Osteocyte (in vitro differentiated cells): ENCODE results near the gene PEX5L. TPM values are rescaled to one million over a fixed set of nuclear protein-coding genes. Genes with fewer than 3 reads are reported as not detected.

Experiments
- DNase-seq: peaks from one replicate; pipeline ENCODE4 v3.0.0; 2021; ENCODE audit warnings: mixed read lengths; ENCODE audit not compliant: unreplicated experiment; ENCODE audit errors: extremely low spot score
- H3K27ac Mint-ChIP-seq: one replicate; pipeline ENCODE4 v1.8.0; 2021; ENCODE audit warnings: mild to moderate bottlenecking, mixed read lengths; ENCODE audit not compliant: unreplicated experiment
- H3K27me3 Mint-ChIP-seq: one replicate; pipeline ENCODE4 v1.8.0; 2021; ENCODE audit warnings: mixed read lengths; ENCODE audit not compliant: unreplicated experiment
- H3K36me3 Mint-ChIP-seq: one replicate; pipeline ENCODE4 v1.8.0; 2021; ENCODE audit warnings: mixed read lengths; ENCODE audit not compliant: unreplicated experiment
- H3K4me1 Mint-ChIP-seq: one replicate; pipeline ENCODE4 v1.8.0; 2021; ENCODE audit warnings: mixed read lengths; ENCODE audit not compliant: unreplicated experiment
- H3K4me3 Mint-ChIP-seq: one replicate; pipeline ENCODE4 v1.8.0; 2021; ENCODE audit warnings: mild to moderate bottlenecking, moderate library complexity, mixed read lengths; ENCODE audit not compliant: unreplicated experiment
- H3K9me3 Mint-ChIP-seq: one replicate; pipeline ENCODE4 v1.8.0; 2021; ENCODE audit warnings: mixed read lengths; ENCODE audit not compliant: unreplicated experiment
- CTCF ChIP-seq: fragments of 200-600 bp; sonication (generic); IDR thresholded peaks from 2 replicates; pipeline ENCODE4 v1.5.0; 2021; ENCODE audit warnings: antibody characterized with exemption, mild to moderate bottlenecking, moderate library complexity
- total RNA-seq: library from RNA; stranded (reverse); gene quantifications from 2 replicates; pipeline ENCODE4 v1.2.1, GENCODE V29; 2021

Gene PEX5L
- total RNA-seq, 1 donor from 2014 or later: not detected

GRCh38 chr3:179955809-179956208 is 80.9 kb downstream of the PEX5L start:
- no peaks in the 10 kb centered on the region for H3K9me3 Mint-ChIP-seq
- H3K27me3 Mint-ChIP-seq: peaks cover 5% of the 10 kb centered on the region
- no peaks in the 10 kb centered on the region for H3K36me3 Mint-ChIP-seq
- no peak for DNase-seq
- H3K4me3 Mint-ChIP-seq: no peak overlapping the region
- no peak overlapping the region for H3K27ac Mint-ChIP-seq
- H3K4me1 Mint-ChIP-seq: no peaks in the 10 kb centered on the region
- no peak for TF ChIP-seq CTCF

GRCh38 chr3:179955286-179955685 is 81.5 kb downstream of the PEX5L start:
- Mint-ChIP-seq H3K4me3 (no peak overlapping the region), H3K9me3 (no peaks in the 10 kb centered on the region), H3K4me1 (no peaks in the 10 kb centered on the region), H3K36me3 (no peaks in the 10 kb centered on the region), H3K27me3 (peaks cover 8% of the 10 kb centered on the region), H3K27ac (no peak overlapping the region)
- DNase-seq: no peak
- TF ChIP-seq CTCF: no peak

- Mint-ChIP-seq H3K4me1 (no peaks in the 10 kb centered on the region), H3K4me3 (no peak overlapping the region), H3K27me3 (peaks cover 8% of the 10 kb centered on the region), H3K9me3 (no peaks in the 10 kb centered on the region), H3K36me3 (no peaks in the 10 kb centered on the region), H3K27ac (no peak overlapping the region)
- DNase-seq: no peak
- TF ChIP-seq CTCF: no peak
These were observed 82.5 kb downstream of the PEX5L start for GRCh38 chr3:179953993-179954870.

- no peak for TF ChIP-seq CTCF
- peaks cover 12% of the 10 kb centered on the region for H3K27me3 Mint-ChIP-seq
- no peak for DNase-seq
These were observed 85.9 kb downstream of the PEX5L start for GRCh38 chr3:179950840-179951239.

GRCh38 chr3:179949869-179950268 is 86.9 kb downstream of the PEX5L start:
- Mint-ChIP-seq H3K27me3 (peaks cover 12% of the 10 kb centered on the region), H3K27ac (no peak overlapping the region), H3K36me3 (no peaks in the 10 kb centered on the region), H3K4me3 (no peak overlapping the region), H3K9me3 (no peaks in the 10 kb centered on the region), H3K4me1 (no peaks in the 10 kb centered on the region)
- TF ChIP-seq CTCF: no peak
- no peak for DNase-seq

More at GRCh38 chr3:179950840-179951239, 85.9 kb downstream of the PEX5L start:
- no peaks in the 10 kb centered on the region for H3K36me3 Mint-ChIP-seq
- no peaks in the 10 kb centered on the region for H3K4me1 Mint-ChIP-seq
- no peaks in the 10 kb centered on the region for H3K9me3 Mint-ChIP-seq
- no peak overlapping the region for H3K27ac Mint-ChIP-seq
- H3K4me3 Mint-ChIP-seq: no peak overlapping the region
